ENCODE data around the gene C1QTNF3. TPM values are rescaled to one million over a fixed set of nuclear protein-coding genes. Genes with fewer than 3 reads are reported as not detected.
"Not testable (repeated sequence)": the region's sequence is repeated elsewhere in the genome, so short reads cannot be mapped to it uniquely, and the experiment has no call there.

Gene C1QTNF3
- total RNA-seq, 1 donor from 2014 or later = 90.3 TPM

GRCh38 chr5:34070626-34071025 lies 27.6 kb upstream of the C1QTNF3 start:
- not testable (repeated sequence) for H3K9me3 ChIP-seq (ENCODE audit: control insufficient read depth in 3 of 3, low read length in 3 of 3); H3K27ac ChIP-seq (ENCODE audit: low read depth, low read length); H3K9ac ChIP-seq (ENCODE audit: low read depth in 1 of 3, low read length in 3 of 3); H3K36me3 ChIP-seq (ENCODE audit: control insufficient read depth in 3 of 3, insufficient read depth in 3 of 3, low read length in 3 of 3); H3K4me1 ChIP-seq (ENCODE audit: control insufficient read depth in 3 of 3, insufficient read depth in 3 of 3, low read length in 3 of 3); H3K27me3 ChIP-seq (ENCODE audit: control insufficient read depth in 3 of 3, insufficient read depth in 3 of 3, low read length in 3 of 3); H3K4me3 ChIP-seq (ENCODE audit: low read length in 3 of 3)

GRCh38 chr5:34064656-34065055 lies 21.6 kb upstream of the C1QTNF3 start:
- Histone ChIP-seq H3K9me3 (ENCODE audit: control insufficient read depth in 3 of 3, low read length in 3 of 3) (no peaks in the 10 kb centered on the region), H3K27me3 (ENCODE audit: control insufficient read depth in 3 of 3, insufficient read depth in 3 of 3, low read length in 3 of 3) (no peaks in the 10 kb centered on the region), H3K27ac (ENCODE audit: low read depth, low read length) (no peak overlapping the region), H3K4me1 (ENCODE audit: control insufficient read depth in 3 of 3, insufficient read depth in 3 of 3, low read length in 3 of 3) (no peaks in the 10 kb centered on the region), H3K9ac (ENCODE audit: low read depth in 1 of 3, low read length in 3 of 3) (no peak overlapping the region), H3K36me3 (ENCODE audit: control insufficient read depth in 3 of 3, insufficient read depth in 3 of 3, low read length in 3 of 3) (peaks cover 2 to 3% (median 2%) of the 10 kb centered on the region in 3 donors), H3K4me3 (ENCODE audit: low read length in 3 of 3) (no peak overlapping the region)

- no peak overlapping the region for H3K27ac ChIP-seq (ENCODE audit: low read depth, low read length)
- H3K36me3 ChIP-seq (ENCODE audit: control insufficient read depth in 3 of 3, insufficient read depth in 3 of 3, low read length in 3 of 3) = peaks cover 2 to 4% (median 3%) of the 10 kb centered on the region in 3 donors
- no peaks in the 10 kb centered on the region for H3K4me1 ChIP-seq (ENCODE audit: control insufficient read depth in 3 of 3, insufficient read depth in 3 of 3, low read length in 3 of 3)
- H3K9ac ChIP-seq (ENCODE audit: low read depth in 1 of 3, low read length in 3 of 3) = no peak overlapping the region
- no peaks in the 10 kb centered on the region for H3K27me3 ChIP-seq (ENCODE audit: control insufficient read depth in 3 of 3, insufficient read depth in 3 of 3, low read length in 3 of 3)
- no peak overlapping the region for H3K4me3 ChIP-seq (ENCODE audit: low read length in 3 of 3)
- no peaks in the 10 kb centered on the region for H3K9me3 ChIP-seq (ENCODE audit: control insufficient read depth in 3 of 3, low read length in 3 of 3)
Measured at GRCh38 chr5:34062419-34062818, 19.4 kb upstream of the C1QTNF3 start.

GRCh38 chr5:34061993-34062392 lies 19.0 kb upstream of the C1QTNF3 start:
- H3K4me3 ChIP-seq (ENCODE audit: low read length in 3 of 3) = no peak overlapping the region
- peaks cover 2 to 4% (median 3%) of the 10 kb centered on the region in 3 donors for H3K36me3 ChIP-seq (ENCODE audit: control insufficient read depth in 3 of 3, insufficient read depth in 3 of 3, low read length in 3 of 3)
- no peaks in the 10 kb centered on the region for H3K27me3 ChIP-seq (ENCODE audit: control insufficient read depth in 3 of 3, insufficient read depth in 3 of 3, low read length in 3 of 3)
- no peak overlapping the region for H3K27ac ChIP-seq (ENCODE audit: low read depth, low read length)
- H3K9me3 ChIP-seq (ENCODE audit: control insufficient read depth in 3 of 3, low read length in 3 of 3) = no peaks in the 10 kb centered on the region
- H3K4me1 ChIP-seq (ENCODE audit: control insufficient read depth in 3 of 3, insufficient read depth in 3 of 3, low read length in 3 of 3) = no peaks in the 10 kb centered on the region
- no peak overlapping the region for H3K9ac ChIP-seq (ENCODE audit: low read depth in 1 of 3, low read length in 3 of 3)

GRCh38 chr5:34059977-34060376 lies 17.0 kb upstream of the C1QTNF3 start:
- no peaks in the 10 kb centered on the region for H3K9me3 ChIP-seq (ENCODE audit: control insufficient read depth in 3 of 3, low read length in 3 of 3)
- no peak overlapping the region for H3K9ac ChIP-seq (ENCODE audit: low read depth in 1 of 3, low read length in 3 of 3)
- H3K36me3 ChIP-seq (ENCODE audit: control insufficient read depth in 3 of 3, insufficient read depth in 3 of 3, low read length in 3 of 3) = peaks cover 2 to 4% (median 3%) of the 10 kb centered on the region in 3 donors
- H3K27me3 ChIP-seq (ENCODE audit: control insufficient read depth in 3 of 3, insufficient read depth in 3 of 3, low read length in 3 of 3) = no peaks in the 10 kb centered on the region
- H3K27ac ChIP-seq (ENCODE audit: low read depth, low read length) = no peak overlapping the region
- H3K4me1 ChIP-seq (ENCODE audit: control insufficient read depth in 3 of 3, insufficient read depth in 3 of 3, low read length in 3 of 3) = no peaks in the 10 kb centered on the region
- H3K4me3 ChIP-seq (ENCODE audit: low read length in 3 of 3) = no peak overlapping the region

GRCh38 chr5:34058532-34058931 lies 15.5 kb upstream of the C1QTNF3 start:
- Histone ChIP-seq H3K9me3 (ENCODE audit: control insufficient read depth in 3 of 3, low read length in 3 of 3) (no peaks in the 10 kb centered on the region), H3K36me3 (ENCODE audit: control insufficient read depth in 3 of 3, insufficient read depth in 3 of 3, low read length in 3 of 3) (peaks cover 0 to 4% (median 0%) of the 10 kb centered on the region in 3 donors), H3K27me3 (ENCODE audit: control insufficient read depth in 3 of 3, insufficient read depth in 3 of 3, low read length in 3 of 3) (no peaks in the 10 kb centered on the region), H3K27ac (ENCODE audit: low read depth, low read length) (no peak overlapping the region), H3K4me1 (ENCODE audit: control insufficient read depth in 3 of 3, insufficient read depth in 3 of 3, low read length in 3 of 3) (peaks cover 2 to 6% (median 6%) of the 10 kb centered on the region in 3 donors), H3K9ac (ENCODE audit: low read depth in 1 of 3, low read length in 3 of 3) (no peak overlapping the region), H3K4me3 (ENCODE audit: low read length in 3 of 3) (no peak overlapping the region)

- no peaks in the 10 kb centered on the region for H3K9me3 ChIP-seq (ENCODE audit: control insufficient read depth in 3 of 3, low read length in 3 of 3)
- peaks cover 0 to 4% (median 0%) of the 10 kb centered on the region in 3 donors for H3K36me3 ChIP-seq (ENCODE audit: control insufficient read depth in 3 of 3, insufficient read depth in 3 of 3, low read length in 3 of 3)
- no peak overlapping the region for H3K9ac ChIP-seq (ENCODE audit: low read depth in 1 of 3, low read length in 3 of 3)
- no peaks in the 10 kb centered on the region for H3K27me3 ChIP-seq (ENCODE audit: control insufficient read depth in 3 of 3, insufficient read depth in 3 of 3, low read length in 3 of 3)
- H3K27ac ChIP-seq (ENCODE audit: low read depth, low read length) = no peak overlapping the region
- H3K4me3 ChIP-seq (ENCODE audit: low read length in 3 of 3) = no peak overlapping the region
- H3K4me1 ChIP-seq (ENCODE audit: control insufficient read depth in 3 of 3, insufficient read depth in 3 of 3, low read length in 3 of 3) = peaks cover 6 to 12% (median 8%) of the 10 kb centered on the region in 3 donors
Measured at GRCh38 chr5:34057569-34057968, 14.6 kb upstream of the C1QTNF3 start.

GRCh38 chr5:34057118-34057517 lies 14.1 kb upstream of the C1QTNF3 start:
- no peaks in the 10 kb centered on the region for H3K27me3 ChIP-seq (ENCODE audit: control insufficient read depth in 3 of 3, insufficient read depth in 3 of 3, low read length in 3 of 3)
- no peak overlapping the region for H3K27ac ChIP-seq (ENCODE audit: low read depth, low read length)
- H3K4me1 ChIP-seq (ENCODE audit: control insufficient read depth in 3 of 3, insufficient read depth in 3 of 3, low read length in 3 of 3) = peaks cover 6 to 12% (median 8%) of the 10 kb centered on the region in 3 donors
- no peak overlapping the region for H3K4me3 ChIP-seq (ENCODE audit: low read length in 3 of 3)
- no peak overlapping the region for H3K9ac ChIP-seq (ENCODE audit: low read depth in 1 of 3, low read length in 3 of 3)
- peaks cover 0 to 4% (median 0%) of the 10 kb centered on the region in 3 donors for H3K36me3 ChIP-seq (ENCODE audit: control insufficient read depth in 3 of 3, insufficient read depth in 3 of 3, low read length in 3 of 3)
- H3K9me3 ChIP-seq (ENCODE audit: control insufficient read depth in 3 of 3, low read length in 3 of 3) = no peaks in the 10 kb centered on the region

GRCh38 chr5:34055667-34056066 lies 12.7 kb upstream of the C1QTNF3 start:
- H3K27ac ChIP-seq (ENCODE audit: low read depth, low read length) = no peak overlapping the region
- H3K27me3 ChIP-seq (ENCODE audit: control insufficient read depth in 3 of 3, insufficient read depth in 3 of 3, low read length in 3 of 3) = no peaks in the 10 kb centered on the region

GRCh38 chr5:34054400-34054729 lies 11.4 kb upstream of the C1QTNF3 start:
- H3K9ac ChIP-seq (ENCODE audit: low read depth in 1 of 3, low read length in 3 of 3) = no peak overlapping the region
- peaks cover 6 to 12% (median 8%) of the 10 kb centered on the region in 3 donors for H3K4me1 ChIP-seq (ENCODE audit: control insufficient read depth in 3 of 3, insufficient read depth in 3 of 3, low read length in 3 of 3)
- no peak overlapping the region for H3K27ac ChIP-seq (ENCODE audit: low read depth, low read length)
- no peaks in the 10 kb centered on the region for H3K27me3 ChIP-seq (ENCODE audit: control insufficient read depth in 3 of 3, insufficient read depth in 3 of 3, low read length in 3 of 3)
- no peak overlapping the region for H3K4me3 ChIP-seq (ENCODE audit: low read length in 3 of 3)
- no peaks in the 10 kb centered on the region for H3K9me3 ChIP-seq (ENCODE audit: control insufficient read depth in 3 of 3, low read length in 3 of 3)
- no peaks in the 10 kb centered on the region for H3K36me3 ChIP-seq (ENCODE audit: control insufficient read depth in 3 of 3, insufficient read depth in 3 of 3, low read length in 3 of 3)

More at GRCh38 chr5:34055667-34056066, 12.7 kb upstream of the C1QTNF3 start:
- H3K36me3 ChIP-seq (ENCODE audit: control insufficient read depth in 3 of 3, insufficient read depth in 3 of 3, low read length in 3 of 3) = peaks cover 0 to 4% (median 0%) of the 10 kb centered on the region in 3 donors
- no peak overlapping the region for H3K4me3 ChIP-seq (ENCODE audit: low read length in 3 of 3)
- H3K4me1 ChIP-seq (ENCODE audit: control insufficient read depth in 3 of 3, insufficient read depth in 3 of 3, low read length in 3 of 3) = peaks cover 6 to 12% (median 8%) of the 10 kb centered on the region in 3 donors
- H3K9ac ChIP-seq (ENCODE audit: low read depth in 1 of 3, low read length in 3 of 3) = no peak overlapping the region
- no peaks in the 10 kb centered on the region for H3K9me3 ChIP-seq (ENCODE audit: control insufficient read depth in 3 of 3, low read length in 3 of 3)

Measured in skeletal muscle tissue (tissue), 4 donors.